H7 (cell line): ENCODE results near the gene CREB5. TPM values are rescaled to one million over a fixed set of nuclear protein-coding genes. Genes with fewer than 3 reads are reported as not detected.

ENCODE experiments used
- DNase-seq: peaks from one replicate; pipeline ENCODE4 v3.0.0; 2012
- H3K27me3 ChIP-seq: 2 replicates; pipeline ENCODE4 v1.6.0; 2011; ENCODE audit warnings: mild to moderate bottlenecking, low read length; ENCODE audit not compliant: control insufficient read depth, insufficient read depth
- H3K36me3 ChIP-seq: replicated peaks from 2 replicates; pipeline ENCODE4 v1.5.1; 2011; ENCODE audit warnings: low read length; ENCODE audit not compliant: control insufficient read depth, insufficient read depth
- H3K4me3 ChIP-seq: 2 replicates; pipeline ENCODE4 v1.5.1; 2011; ENCODE audit warnings: low read depth, mild to moderate bottlenecking, control low read depth, low read length, moderate library complexity; ENCODE audit not compliant: insufficient read depth
- total RNA-seq: library from RNA; depleted of rRNA; stranded (reverse); fragments of >200 nt; shearing (Covaris generic); gene quantifications from 2 replicates; pipeline ENCODE4 v1.2.3, GENCODE V29; 2014; rRNA removed

The CREB5 gene
- total RNA-seq, 1 experiment from 2014 or later, result 1.8 TPM

DNA sequence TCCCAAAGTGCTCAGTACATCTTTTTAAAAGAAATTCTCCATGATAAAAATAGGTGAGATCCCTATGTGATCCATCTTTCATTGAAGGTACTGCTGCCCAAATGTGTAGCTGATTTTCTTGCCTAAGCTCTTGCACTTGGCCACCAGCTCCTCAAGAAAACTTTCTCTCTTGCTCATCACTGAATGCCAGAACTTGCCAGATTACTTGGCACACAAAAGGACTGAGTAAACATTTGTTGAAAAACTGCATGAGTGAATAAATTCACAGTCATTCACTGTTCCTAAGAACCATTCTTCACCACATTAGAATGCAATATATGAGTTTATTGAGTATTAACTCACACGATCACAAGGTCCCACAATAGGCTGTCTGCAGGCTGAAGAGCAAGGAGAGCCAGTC lies 445.9 kb downstream of the CREB5 start:
- no peak for DNase-seq
- H3K4me3 ChIP-seq, result no peak overlapping the region
- peaks cover 9% of the 10 kb centered on the region for H3K27me3 ChIP-seq
- H3K36me3 ChIP-seq, result no peaks in the 10 kb centered on the region

- H3K4me3 ChIP-seq, result no peak overlapping the region
- no peaks in the 10 kb centered on the region for H3K36me3 ChIP-seq
- peaks cover 2% of the 10 kb centered on the region; the same call in 1 of the 2 replicates for H3K27me3 ChIP-seq
- no peak for DNase-seq
These were observed 446.6 kb downstream of the CREB5 start for GRCh38 chr7:28858895-28859294.

GRCh38 chr7:28861825-28862224 lies 449.5 kb downstream of the CREB5 start:
- Histone ChIP-seq H3K36me3 (no peaks in the 10 kb centered on the region), H3K4me3 (no peak overlapping the region), H3K27me3 (no peaks in the 10 kb centered on the region; the same call in 1 of the 2 replicates)
- DNase-seq, result no peak

GRCh38 chr7:28862595-28863272 lies 450.4 kb downstream of the CREB5 start:
- H3K4me3 ChIP-seq, result no peak overlapping the region
- DNase-seq, result no peak
- no peaks in the 10 kb centered on the region; the same call in 1 of the 2 replicates for H3K27me3 ChIP-seq
- H3K36me3 ChIP-seq, result no peaks in the 10 kb centered on the region

DNA sequence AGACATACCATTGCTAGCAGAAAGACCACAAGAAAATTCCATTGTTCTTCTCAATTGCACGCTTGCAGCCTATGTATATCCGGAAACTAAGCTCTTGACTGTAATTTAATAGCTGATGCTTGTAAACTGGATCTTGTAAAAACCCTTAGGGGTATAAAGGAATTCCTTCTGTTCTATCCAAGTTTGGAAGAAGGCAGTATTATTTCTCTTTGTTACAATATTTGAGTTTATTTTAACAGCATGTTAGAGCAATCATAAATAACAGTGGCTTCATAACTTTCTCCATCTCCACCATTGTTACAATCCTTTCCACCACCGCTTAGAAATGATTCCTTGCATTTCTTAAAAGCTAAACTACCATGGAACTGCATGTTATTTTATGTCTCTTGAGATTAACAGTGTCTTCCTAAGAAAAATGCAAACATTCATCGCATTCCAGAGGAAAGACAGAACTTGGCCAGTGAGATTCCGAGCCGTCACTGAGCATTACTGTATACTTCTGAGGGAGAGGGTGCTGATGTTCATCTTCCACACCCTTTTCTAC lies 453.4 kb downstream of the CREB5 start:
- H3K27me3 ChIP-seq, result no peaks in the 10 kb centered on the region; the same call in 1 of the 2 replicates
- H3K36me3 ChIP-seq, result no peaks in the 10 kb centered on the region
- no peak for DNase-seq

DNA sequence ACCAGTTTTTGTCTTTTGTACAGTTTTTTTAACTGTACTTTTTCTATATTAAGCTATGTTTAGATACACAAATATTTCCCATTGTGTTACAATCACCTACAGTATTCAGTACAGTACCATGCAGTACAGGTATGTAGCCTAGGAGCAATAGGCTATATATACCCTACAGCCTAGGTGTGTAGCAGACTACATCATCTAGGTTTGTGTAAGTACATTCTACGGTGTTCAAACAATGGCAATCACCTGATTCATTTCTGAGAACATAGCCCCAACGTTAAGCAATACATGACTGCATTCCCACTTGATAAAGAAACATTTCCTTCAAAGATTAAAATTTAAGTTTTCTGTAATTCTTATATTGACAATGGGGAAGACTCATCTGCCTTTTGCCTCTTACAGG lies 456.4 kb downstream of the CREB5 start:
- Histone ChIP-seq H3K36me3 (no peaks in the 10 kb centered on the region), H3K4me3 (no peak overlapping the region), H3K27me3 (no peaks in the 10 kb centered on the region; the same call in 1 of the 2 replicates)
- no peak for DNase-seq

More for the DNA sequence above, 453.4 kb downstream of the CREB5 start:
- no peak overlapping the region for H3K4me3 ChIP-seq

- no peak for DNase-seq
- H3K4me3 ChIP-seq, result no peak overlapping the region
- H3K27me3 ChIP-seq, result no peaks in the 10 kb centered on the region; the same call in 1 of the 2 replicates
- H3K36me3 ChIP-seq, result no peaks in the 10 kb centered on the region
These were observed 458.8 kb downstream of the CREB5 start for GRCh38 chr7:28871077-28871476.

- no peak for DNase-seq
- Histone ChIP-seq H3K36me3 (no peaks in the 10 kb centered on the region), H3K27me3 (no peaks in the 10 kb centered on the region; the same call in 1 of the 2 replicates), H3K4me3 (no peak overlapping the region)
These were observed 459.3 kb downstream of the CREB5 start for GRCh38 chr7:28871631-28872030.

- H3K4me3 ChIP-seq, result no peak overlapping the region
- no peaks in the 10 kb centered on the region for H3K36me3 ChIP-seq
- DNase-seq, result no peak
- H3K27me3 ChIP-seq, result no peaks in the 10 kb centered on the region
These were observed 459.9 kb downstream of the CREB5 start for GRCh38 chr7:28872226-28872625.

GRCh38 chr7:28873365-28873764 lies 461.0 kb downstream of the CREB5 start:
- Histone ChIP-seq H3K27me3 (no peaks in the 10 kb centered on the region), H3K36me3 (no peaks in the 10 kb centered on the region), H3K4me3 (no peak overlapping the region)
- no peak for DNase-seq

- H3K36me3 ChIP-seq, result no peaks in the 10 kb centered on the region
These were observed 461.7 kb downstream of the CREB5 start for GRCh38 chr7:28874001-28874400.

More at GRCh38 chr7:28874001-28874400, 461.7 kb downstream of the CREB5 start:
- Histone ChIP-seq H3K4me3 (no peak overlapping the region), H3K27me3 (no peaks in the 10 kb centered on the region)
- DNase-seq, result no peak

Other genes starting within 250 kb of the CREB5 start
- 11.3 and 13.5 TPM in 2 replicates for gene JAZF1, start 231.7 kb upstream of the CREB5 start, total RNA-seq